Coronary artery (tissue), 2 donors: ENCODE data around the gene C3orf18.

Experiments
- DNase-seq: peaks from one replicate; pipeline ENCODE4 v3.0.0-alpha.2; 2017; ENCODE audit warnings: low spot score
- H3K27ac ChIP-seq, 2 donors: fragments of 200-600 bp; sonication (generic); one replicate each; pipeline ENCODE4 v1.5.1; 2016 to 2019
- H3K4me3 ChIP-seq: fragments of 200-600 bp; sonication (generic); 2 replicates; pipeline ENCODE4 v1.5.1; 2016; ENCODE audit warnings: mild to moderate bottlenecking, moderate library complexity
- TF ChIP-seq, protein P1 (sequence below): fragments of 200-600 bp; sonication (generic); IDR thresholded peaks from one replicate; pipeline ENCODE4 v1.5.1; 2019; ENCODE audit warnings: antibody characterized with exemption

The C3orf18 gene

DNA sequence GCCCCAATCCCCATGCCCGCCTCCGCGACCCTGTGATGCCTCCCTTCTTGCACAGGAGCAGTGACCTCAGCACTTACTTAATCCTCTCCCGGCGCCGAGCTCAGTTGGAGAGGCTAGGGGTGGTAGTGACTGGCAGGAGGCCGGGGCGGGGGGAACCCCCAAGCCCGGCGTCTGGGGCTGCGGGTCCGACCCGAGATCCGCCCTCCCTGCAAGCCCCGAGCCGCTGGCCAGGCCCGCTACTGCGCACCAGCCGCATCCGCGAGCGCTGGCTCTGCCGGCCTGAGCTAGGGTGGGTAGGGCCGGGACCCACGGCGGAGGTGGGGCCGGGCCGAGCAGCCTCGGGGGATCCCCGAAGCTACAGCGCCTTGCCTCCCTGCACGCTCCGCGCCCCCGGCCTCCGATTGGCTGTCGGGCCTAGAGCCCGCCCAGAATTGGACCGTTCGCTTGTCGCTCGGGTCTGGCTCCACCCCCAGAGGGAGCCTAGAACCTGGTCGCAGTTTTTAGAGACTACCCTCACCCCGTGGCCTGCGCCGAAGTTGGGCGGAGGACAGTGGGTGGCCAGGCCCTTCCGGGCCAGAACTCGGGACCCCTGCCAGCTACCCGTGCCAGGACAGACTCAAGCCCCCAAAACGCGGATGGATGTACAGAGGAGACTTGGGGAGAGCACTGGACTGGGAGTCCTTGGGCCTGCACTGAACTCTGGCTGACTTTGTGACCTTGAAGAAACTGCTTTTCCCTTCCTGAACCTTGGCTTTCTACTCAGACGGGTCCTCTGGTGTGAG lies at the start of gene C3orf18:
Gene C3orf18, minus strand, starts transcription at position 362 of the 782 bp plus-strand sequence. CDS start 2,048 bp downstream, outside the sequence.
- DNase-seq: peak; percentile 93
- Histone ChIP-seq H3K27ac (peak within 1 kb of the TSS; percentile 81 to 82), H3K4me3 (peak within 1 kb of the TSS; percentile 76)
- TF ChIP-seq, protein P1, sequence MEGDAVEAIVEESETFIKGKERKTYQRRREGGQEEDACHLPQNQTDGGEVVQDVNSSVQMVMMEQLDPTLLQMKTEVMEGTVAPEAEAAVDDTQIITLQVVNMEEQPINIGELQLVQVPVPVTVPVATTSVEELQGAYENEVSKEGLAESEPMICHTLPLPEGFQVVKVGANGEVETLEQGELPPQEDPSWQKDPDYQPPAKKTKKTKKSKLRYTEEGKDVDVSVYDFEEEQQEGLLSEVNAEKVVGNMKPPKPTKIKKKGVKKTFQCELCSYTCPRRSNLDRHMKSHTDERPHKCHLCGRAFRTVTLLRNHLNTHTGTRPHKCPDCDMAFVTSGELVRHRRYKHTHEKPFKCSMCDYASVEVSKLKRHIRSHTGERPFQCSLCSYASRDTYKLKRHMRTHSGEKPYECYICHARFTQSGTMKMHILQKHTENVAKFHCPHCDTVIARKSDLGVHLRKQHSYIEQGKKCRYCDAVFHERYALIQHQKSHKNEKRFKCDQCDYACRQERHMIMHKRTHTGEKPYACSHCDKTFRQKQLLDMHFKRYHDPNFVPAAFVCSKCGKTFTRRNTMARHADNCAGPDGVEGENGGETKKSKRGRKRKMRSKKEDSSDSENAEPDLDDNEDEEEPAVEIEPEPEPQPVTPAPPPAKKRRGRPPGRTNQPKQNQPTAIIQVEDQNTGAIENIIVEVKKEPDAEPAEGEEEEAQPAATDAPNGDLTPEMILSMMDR: no peak

DNA sequence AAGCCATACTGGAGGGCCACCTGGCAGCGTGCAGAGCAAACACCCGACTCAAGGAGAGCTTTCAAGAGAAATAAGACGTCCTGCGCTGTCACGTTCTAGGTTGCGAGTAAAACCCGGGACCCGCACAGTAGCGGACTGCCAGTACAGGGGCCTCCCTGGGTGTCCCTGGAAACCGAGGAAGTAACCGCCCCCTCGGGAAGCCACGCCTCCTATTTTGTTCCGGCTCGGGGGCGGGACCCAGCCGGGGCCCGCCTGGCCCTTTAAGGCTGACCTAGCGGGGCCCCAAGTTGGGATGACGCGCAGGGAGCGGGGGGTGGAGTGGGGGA lies 49.2 kb upstream of the C3orf18 start:
- peak overlapping the region; percentile 84 to 93 for H3K27ac ChIP-seq
- peak overlapping the region; percentile 88 for H3K4me3 ChIP-seq
- TF ChIP-seq, protein P1: no peak
- DNase-seq: peak; percentile 97

DNA sequence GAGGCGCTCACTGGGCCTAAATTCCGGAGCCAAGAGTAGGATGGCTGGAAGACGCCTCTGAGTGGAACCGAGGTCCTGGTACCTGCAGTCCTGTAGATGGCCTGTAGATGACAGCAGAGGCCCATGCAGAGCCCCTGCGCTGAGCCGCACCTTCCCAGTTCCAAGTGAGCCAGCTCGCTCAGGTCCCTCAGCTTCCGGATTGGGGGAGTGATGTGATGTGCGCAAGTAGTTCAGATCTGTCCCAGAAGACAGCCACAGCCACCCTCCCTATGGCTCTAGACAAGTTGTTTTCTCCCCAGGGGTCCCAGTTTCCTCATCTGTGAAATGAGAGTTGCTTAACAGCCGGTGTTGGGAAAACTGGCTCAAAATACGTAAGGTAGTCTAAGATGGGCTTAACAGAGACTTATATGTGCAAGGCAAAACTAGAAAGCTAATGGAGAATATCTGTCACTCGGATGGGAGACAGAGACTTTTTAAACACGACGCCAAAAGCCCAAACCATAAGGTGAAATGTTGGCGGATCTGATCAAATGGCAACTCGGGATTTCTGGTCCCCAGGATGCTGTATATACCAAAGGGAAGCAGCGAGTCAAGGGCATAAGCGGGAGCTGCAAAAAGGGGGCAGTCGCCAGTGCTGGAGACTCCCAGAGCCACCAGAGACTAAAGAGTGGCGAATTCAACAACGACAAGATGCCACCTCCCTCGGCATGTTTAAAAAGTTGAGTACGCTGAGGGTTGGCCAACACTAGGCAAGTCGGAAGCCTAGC lies 48.6 kb upstream of the C3orf18 start:
- DNase-seq: peak; percentile 92
- TF ChIP-seq, protein P1: peak; percentile 99
- peak overlapping the region; percentile 84 to 93 for H3K27ac ChIP-seq
- H3K4me3 ChIP-seq: peak overlapping the region; percentile 88

DNA sequence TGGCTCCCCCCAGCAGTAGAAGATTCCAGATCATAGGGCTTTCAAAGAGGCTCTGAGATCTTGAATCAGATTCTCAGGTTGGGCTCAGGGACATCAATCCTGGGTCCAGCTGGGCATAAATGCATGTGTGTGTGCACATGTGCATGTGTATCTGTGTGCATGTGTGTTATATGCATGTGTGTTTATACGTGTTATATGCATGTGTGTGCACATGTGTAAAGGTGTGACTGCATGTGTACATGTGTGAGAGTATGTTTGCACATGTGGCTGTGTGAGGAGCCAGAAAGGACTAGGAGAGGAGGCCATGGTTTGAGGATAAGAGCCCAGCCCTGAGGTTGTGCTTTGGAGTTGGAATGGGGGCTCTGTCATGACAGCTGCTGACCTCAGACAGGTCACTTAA lies 47.6 kb upstream of the C3orf18 start:
- H3K4me3 ChIP-seq: no peak overlapping the region
- H3K27ac ChIP-seq: no peak overlapping the region
- TF ChIP-seq, protein P1: no peak
- DNase-seq: no peak

GRCh38 chr3:50612970-50613846 lies 45.7 kb upstream of the C3orf18 start:
- TF ChIP-seq, protein P1: no peak
- H3K4me3 ChIP-seq: no peak overlapping the region
- DNase-seq: no peak
- H3K27ac ChIP-seq: no peak overlapping the region

- Histone ChIP-seq H3K27ac (peak overlapping the region; percentile 82 to 86), H3K4me3 (peak overlapping the region; percentile 79)
- TF ChIP-seq, protein P1: no peak
- DNase-seq: no peak
These were observed 44.8 kb upstream of the C3orf18 start for GRCh38 chr3:50612234-50612882.
